Measurements from ENCODE around the gene TMED1. TPM values are rescaled to one million over a fixed set of nuclear protein-coding genes. Genes with fewer than 3 reads are reported as not detected.

Gene TMED1
- total RNA-seq, 1 donor from 2014 or later, result 27.0 TPM

- FAIRE-seq (no peak), DNase-seq (ENCODE audit: low read depth) (no peak)
- Mint-ChIP-seq H3K4me1 (ENCODE audit: low read depth, unreplicated experiment) (no peaks in the 10 kb centered on the region), H3K27me3 (ENCODE audit: low read depth, unreplicated experiment) (no peaks in the 10 kb centered on the region), H3K36me3 (ENCODE audit: low read depth, unreplicated experiment) (peaks cover 7% of the 10 kb centered on the region), H3K27ac (ENCODE audit: unreplicated experiment) (no peak overlapping the region), H3K9me3 (ENCODE audit: unreplicated experiment) (no peaks in the 10 kb centered on the region), H3K4me3 (ENCODE audit: unreplicated experiment) (no peak overlapping the region)
- Histone ChIP-seq H3K9ac (ENCODE audit: low read length) (no peak overlapping the region), H3K27ac (ENCODE audit: low read depth, low read length) (no peak overlapping the region), H3K36me3 (ENCODE audit: insufficient read depth, low read length) (peaks cover 2% of the 10 kb centered on the region), H3K9me3 (ENCODE audit: insufficient read depth, low read depth, low read length) (no peaks in the 10 kb centered on the region), H3K79me2 (ENCODE audit: insufficient read depth, low read length) (peaks cover 5% of the 10 kb centered on the region), H3K4me1 (ENCODE audit: insufficient read depth, low read length) (peaks cover 6% of the 10 kb centered on the region), H2AFZ (ENCODE audit: low read depth, low read length) (no peak overlapping the region), H4K20me1 (ENCODE audit: insufficient read depth, low read length) (peaks cover 6% of the 10 kb centered on the region), H3K4me2 (ENCODE audit: low read length) (no peak overlapping the region), H3K4me3 (ENCODE audit: insufficient read depth, low read depth, low read length) (no peak overlapping the region), H3K27me3 (ENCODE audit: insufficient read depth, low read length) (no peaks in the 10 kb centered on the region)
- TF ChIP-seq, protein P1, sequence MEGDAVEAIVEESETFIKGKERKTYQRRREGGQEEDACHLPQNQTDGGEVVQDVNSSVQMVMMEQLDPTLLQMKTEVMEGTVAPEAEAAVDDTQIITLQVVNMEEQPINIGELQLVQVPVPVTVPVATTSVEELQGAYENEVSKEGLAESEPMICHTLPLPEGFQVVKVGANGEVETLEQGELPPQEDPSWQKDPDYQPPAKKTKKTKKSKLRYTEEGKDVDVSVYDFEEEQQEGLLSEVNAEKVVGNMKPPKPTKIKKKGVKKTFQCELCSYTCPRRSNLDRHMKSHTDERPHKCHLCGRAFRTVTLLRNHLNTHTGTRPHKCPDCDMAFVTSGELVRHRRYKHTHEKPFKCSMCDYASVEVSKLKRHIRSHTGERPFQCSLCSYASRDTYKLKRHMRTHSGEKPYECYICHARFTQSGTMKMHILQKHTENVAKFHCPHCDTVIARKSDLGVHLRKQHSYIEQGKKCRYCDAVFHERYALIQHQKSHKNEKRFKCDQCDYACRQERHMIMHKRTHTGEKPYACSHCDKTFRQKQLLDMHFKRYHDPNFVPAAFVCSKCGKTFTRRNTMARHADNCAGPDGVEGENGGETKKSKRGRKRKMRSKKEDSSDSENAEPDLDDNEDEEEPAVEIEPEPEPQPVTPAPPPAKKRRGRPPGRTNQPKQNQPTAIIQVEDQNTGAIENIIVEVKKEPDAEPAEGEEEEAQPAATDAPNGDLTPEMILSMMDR (IDR thresholded peaks at IDR 0.05; ENCODE audit: insufficient read depth, low read depth, low read length), result no peak
- TF ChIP-seq EZH2 (IDR thresholded peaks at IDR 0.05; ENCODE audit: insufficient read depth, low read length), result no peak
Measured at GRCh38 chr19:10830931-10831779, 4.9 kb downstream of the TMED1 start.

- Histone ChIP-seq H3K4me1 (ENCODE audit: insufficient read depth, low read length) (peaks cover 4% of the 10 kb centered on the region), H3K27me3 (ENCODE audit: insufficient read depth, low read length) (no peaks in the 10 kb centered on the region), H3K36me3 (ENCODE audit: insufficient read depth, low read length) (peaks cover 6% of the 10 kb centered on the region), H3K4me2 (ENCODE audit: low read length) (no peak overlapping the region), H2AFZ (ENCODE audit: low read depth, low read length) (no peak overlapping the region), H4K20me1 (ENCODE audit: insufficient read depth, low read length) (peaks cover 6% of the 10 kb centered on the region), H3K4me3 (ENCODE audit: insufficient read depth, low read depth, low read length) (no peak overlapping the region), H3K27ac (ENCODE audit: low read depth, low read length) (no peak overlapping the region), H3K9me3 (ENCODE audit: insufficient read depth, low read depth, low read length) (no peaks in the 10 kb centered on the region), H3K79me2 (ENCODE audit: insufficient read depth, low read length) (peaks cover 4% of the 10 kb centered on the region), H3K9ac (ENCODE audit: low read length) (no peak overlapping the region)
- FAIRE-seq (no peak), DNase-seq (ENCODE audit: low read depth) (no peak)
- H3K9me3 Mint-ChIP-seq (ENCODE audit: unreplicated experiment), result no peaks in the 10 kb centered on the region
- H3K27me3 Mint-ChIP-seq (ENCODE audit: low read depth, unreplicated experiment), result no peaks in the 10 kb centered on the region
- H3K4me3 Mint-ChIP-seq (ENCODE audit: unreplicated experiment), result no peak overlapping the region
- TF ChIP-seq, protein P1 (IDR thresholded peaks at IDR 0.05; ENCODE audit: insufficient read depth, low read depth, low read length), result no peak
- no peak for TF ChIP-seq EZH2 (IDR thresholded peaks at IDR 0.05; ENCODE audit: insufficient read depth, low read length)
- H3K36me3 Mint-ChIP-seq (ENCODE audit: low read depth, unreplicated experiment), result peaks cover 8% of the 10 kb centered on the region
- no peak overlapping the region for H3K27ac Mint-ChIP-seq (ENCODE audit: unreplicated experiment)
- no peaks in the 10 kb centered on the region for H3K4me1 Mint-ChIP-seq (ENCODE audit: low read depth, unreplicated experiment)
Measured at GRCh38 chr19:10830370-10830769, 5.6 kb downstream of the TMED1 start.

- Mint-ChIP-seq H3K36me3 (ENCODE audit: low read depth, unreplicated experiment) (peaks cover 8% of the 10 kb centered on the region), H3K27ac (ENCODE audit: unreplicated experiment) (no peak overlapping the region), H3K4me3 (ENCODE audit: unreplicated experiment) (no peak overlapping the region), H3K4me1 (ENCODE audit: low read depth, unreplicated experiment) (no peaks in the 10 kb centered on the region), H3K9me3 (ENCODE audit: unreplicated experiment) (no peaks in the 10 kb centered on the region), H3K27me3 (ENCODE audit: low read depth, unreplicated experiment) (no peaks in the 10 kb centered on the region)
- Histone ChIP-seq H2AFZ (ENCODE audit: low read depth, low read length) (no peak overlapping the region), H3K4me3 (ENCODE audit: insufficient read depth, low read depth, low read length) (no peak overlapping the region), H3K9ac (ENCODE audit: low read length) (no peak overlapping the region), H3K27ac (ENCODE audit: low read depth, low read length) (no peak overlapping the region), H3K27me3 (ENCODE audit: insufficient read depth, low read length) (no peaks in the 10 kb centered on the region), H3K9me3 (ENCODE audit: insufficient read depth, low read depth, low read length) (no peaks in the 10 kb centered on the region), H3K4me2 (ENCODE audit: low read length) (no peak overlapping the region), H3K79me2 (ENCODE audit: insufficient read depth, low read length) (peaks cover under 1% of the 10 kb centered on the region), H3K36me3 (ENCODE audit: insufficient read depth, low read length) (peaks cover 6% of the 10 kb centered on the region), H3K4me1 (ENCODE audit: insufficient read depth, low read length) (peaks cover under 1% of the 10 kb centered on the region), H4K20me1 (ENCODE audit: insufficient read depth, low read length) (peaks cover 3% of the 10 kb centered on the region)
- TF ChIP-seq EZH2 (IDR thresholded peaks at IDR 0.05; ENCODE audit: insufficient read depth, low read length), result no peak
- TF ChIP-seq, protein P1 (IDR thresholded peaks at IDR 0.05; ENCODE audit: insufficient read depth, low read depth, low read length), result no peak
- FAIRE-seq (no peak), DNase-seq (ENCODE audit: low read depth) (no peak)
Measured at GRCh38 chr19:10829967-10830366, 6.0 kb downstream of the TMED1 start.

All from astrocyte (in vitro differentiated cells and primary cell).